K562 (cell line): ENCODE data around the gene CUL9. TPM values are rescaled to one million over a fixed set of nuclear protein-coding genes. Genes with fewer than 3 reads are reported as not detected.
A peak's percentile ranks its signal among the peaks of the same experiment; 100 is the strongest.

Source experiments
- ASH1L ChIP-seq: fragments of 450-650 bp; IDR thresholded peaks from 2 replicates; pipeline ENCODE4 v1.6.1; 2018; ENCODE audit warnings: borderline replicate concordance, mild to moderate bottlenecking, low read depth; ENCODE audit not compliant: partially characterized antibody
- CC2D1A ChIP-seq: fragments of 450-650 bp; IDR thresholded peaks from 2 replicates; pipeline ENCODE4 v1.6.1; 2017; ENCODE audit warnings: mild to moderate bottlenecking
- CHAMP1 ChIP-seq: fragments of 450-650 bp; IDR thresholded peaks from 2 replicates; pipeline ENCODE4 v1.6.1; 2016; ENCODE audit warnings: mild to moderate bottlenecking
- DDX20 ChIP-seq: fragments of 450-650 bp; IDR thresholded peaks from 2 replicates; pipeline ENCODE4 v1.6.1; 2016; ENCODE audit warnings: missing genetic modification characterization, low read depth, mild to moderate bottlenecking, missing compliant biosample characterization, moderate library complexity
- HSF4 ChIP-seq: fragments of 250-450 bp; sonication (Bioruptor Pico); IDR thresholded peaks from 2 replicates; pipeline ENCODE4 v2.1.2; 2022; ENCODE audit warnings: mild to moderate bottlenecking, moderate library complexity, borderline replicate concordance
- PTBP1 ChIP-seq: fragments of 200-400 bp; formaldehyde crosslinking; IDR thresholded peaks from 2 replicates; pipeline ENCODE4 v1.6.1; 2017; ENCODE audit warnings: low read depth, low read length
- ZFP1 ChIP-seq: fragments of 450-650 bp; formaldehyde crosslinking; IDR thresholded peaks from 2 replicates; pipeline ENCODE4 v1.4.0; 2020; ENCODE audit warnings: mild to moderate bottlenecking, mixed read lengths
- ZNF197 ChIP-seq: fragments of 200-800 bp; sonication (Bioruptor generic); IDR thresholded peaks from 2 replicates; pipeline ENCODE4 v1.6.1; 2016; ENCODE audit warnings: low read depth, missing genetic modification characterization, missing compliant biosample characterization
- polyA plus RNA-seq, 8 experiments: library from polyadenylated mRNA; depleted of rRNA in 4 of 8; stranded (reverse) in 5 of 8; unstranded in 3 of 8; fragments of >200 nt; fragmentation: Nextera tagmentation in 2 of 8; fragmentation: Illumina TruSeq in 1 of 8; extraction: Ambion mirVana in 2 of 8; extraction: Trizol in 1 of 8; gene quantifications; 2 replicates each; pipeline versions ENCODE4 v1.2.1 to v1.2.3, GENCODE V29; 2011 to 2014; ENCODE audit warnings: inconsistent platforms in 1 of 8, missing spikeins in 1 of 8
- total RNA-seq, 7 experiments: library from RNA; depleted of rRNA in 6 of 7; stranded (reverse); fragments of >200 nt in 6 of 7; fragmentation: Illumina TruSeq in 2 of 7; extraction: Trizol in 2 of 7; gene quantifications; 2 replicates each; pipeline versions ENCODE4 v1.2.1 to v1.2.3, GENCODE V29; 2011 to 2021; ENCODE audit warnings: low replicate concordance in 1 of 7
- TF ChIP-seq, protein P1 (sequence below): IDR thresholded peaks from 3 replicates; pipeline ENCODE4 v1.6.1; 2011; ENCODE audit warnings: borderline replicate concordance, mild to moderate bottlenecking, moderate library complexity; ENCODE audit not compliant: insufficient read length; ENCODE audit errors: extremely low read depth
- TF ChIP-seq, protein P2 (sequence below): fragments of 200-600 bp; sonication (generic); IDR thresholded peaks from one replicate; pipeline ENCODE4 v1.6.1; 2012; ENCODE audit warnings: mild to moderate bottlenecking, low read depth, low read length, inconsistent platforms

CUL9 gene
- total and polyA plus RNA-seq, 9 of the 15 experiments (the other 6 are each of a cell fraction or from before 2014, with no cell fraction given), result 0.50 to 20.7 (median 6.6) TPM

DNA sequence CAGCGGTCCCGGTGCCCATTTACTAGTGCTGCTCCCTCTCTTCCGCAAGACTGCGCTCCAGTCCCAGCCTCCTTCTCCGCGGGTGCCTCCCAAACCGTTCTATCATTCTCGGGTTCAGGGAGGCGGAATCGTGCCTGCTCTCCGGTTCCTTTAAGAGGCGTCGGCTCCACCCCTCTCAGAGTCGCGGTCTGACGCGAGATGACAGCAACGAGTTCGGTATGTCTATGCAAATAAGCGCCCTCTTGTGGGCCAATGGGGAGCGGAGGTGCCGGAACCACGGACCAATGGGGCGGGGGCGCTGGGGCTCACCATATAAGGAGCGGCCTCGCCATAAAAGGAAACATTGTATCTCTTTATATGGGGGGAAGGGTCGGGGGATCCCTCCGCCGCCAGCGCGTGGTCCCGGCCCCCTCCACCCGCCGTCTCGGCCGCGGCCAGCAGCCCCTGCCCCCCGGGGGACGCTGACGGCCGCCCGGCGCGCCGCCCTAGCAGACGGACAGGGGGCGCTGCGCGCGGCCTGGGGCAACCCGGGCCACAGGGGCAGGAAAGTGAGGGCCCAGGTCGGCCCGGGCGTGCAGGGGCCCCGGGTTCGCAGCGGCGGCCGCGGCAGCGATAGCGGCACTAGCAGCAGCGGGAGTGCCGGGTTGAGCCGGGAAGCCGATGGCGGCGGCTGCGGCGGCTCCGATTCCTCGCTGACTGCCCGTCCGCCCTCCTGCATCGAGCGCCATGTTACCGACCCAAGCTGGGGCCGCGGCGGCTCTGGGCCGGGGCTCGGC, 10.9 kb upstream of the CUL9 start, which contains the start of gene SRF (continued):
- TF ChIP-seq, protein P1, sequence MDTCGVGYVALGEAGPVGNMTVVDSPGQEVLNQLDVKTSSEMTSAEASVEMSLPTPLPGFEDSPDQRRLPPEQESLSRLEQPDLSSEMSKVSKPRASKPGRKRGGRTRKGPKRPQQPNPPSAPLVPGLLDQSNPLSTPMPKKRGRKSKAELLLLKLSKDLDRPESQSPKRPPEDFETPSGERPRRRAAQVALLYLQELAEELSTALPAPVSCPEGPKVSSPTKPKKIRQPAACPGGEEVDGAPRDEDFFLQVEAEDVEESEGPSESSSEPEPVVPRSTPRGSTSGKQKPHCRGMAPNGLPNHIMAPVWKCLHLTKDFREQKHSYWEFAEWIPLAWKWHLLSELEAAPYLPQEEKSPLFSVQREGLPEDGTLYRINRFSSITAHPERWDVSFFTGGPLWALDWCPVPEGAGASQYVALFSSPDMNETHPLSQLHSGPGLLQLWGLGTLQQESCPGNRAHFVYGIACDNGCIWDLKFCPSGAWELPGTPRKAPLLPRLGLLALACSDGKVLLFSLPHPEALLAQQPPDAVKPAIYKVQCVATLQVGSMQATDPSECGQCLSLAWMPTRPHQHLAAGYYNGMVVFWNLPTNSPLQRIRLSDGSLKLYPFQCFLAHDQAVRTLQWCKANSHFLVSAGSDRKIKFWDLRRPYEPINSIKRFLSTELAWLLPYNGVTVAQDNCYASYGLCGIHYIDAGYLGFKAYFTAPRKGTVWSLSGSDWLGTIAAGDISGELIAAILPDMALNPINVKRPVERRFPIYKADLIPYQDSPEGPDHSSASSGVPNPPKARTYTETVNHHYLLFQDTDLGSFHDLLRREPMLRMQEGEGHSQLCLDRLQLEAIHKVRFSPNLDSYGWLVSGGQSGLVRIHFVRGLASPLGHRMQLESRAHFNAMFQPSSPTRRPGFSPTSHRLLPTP, result no peak
- TF ChIP-seq ZNF197 (CRISPR knock-in tag) (no peak), DDX20 (tag) (no peak), CHAMP1 (no peak), CC2D1A (no peak), ZFP1 (CRISPR knock-in tag) (no peak), PTBP1 (no peak), ASH1L (no peak), HSF4 (CRISPR knock-in tag) (0 out of 2 replicates have a peak, but pooled peaks have one; percentile 47)
- TF ChIP-seq, protein P2, sequence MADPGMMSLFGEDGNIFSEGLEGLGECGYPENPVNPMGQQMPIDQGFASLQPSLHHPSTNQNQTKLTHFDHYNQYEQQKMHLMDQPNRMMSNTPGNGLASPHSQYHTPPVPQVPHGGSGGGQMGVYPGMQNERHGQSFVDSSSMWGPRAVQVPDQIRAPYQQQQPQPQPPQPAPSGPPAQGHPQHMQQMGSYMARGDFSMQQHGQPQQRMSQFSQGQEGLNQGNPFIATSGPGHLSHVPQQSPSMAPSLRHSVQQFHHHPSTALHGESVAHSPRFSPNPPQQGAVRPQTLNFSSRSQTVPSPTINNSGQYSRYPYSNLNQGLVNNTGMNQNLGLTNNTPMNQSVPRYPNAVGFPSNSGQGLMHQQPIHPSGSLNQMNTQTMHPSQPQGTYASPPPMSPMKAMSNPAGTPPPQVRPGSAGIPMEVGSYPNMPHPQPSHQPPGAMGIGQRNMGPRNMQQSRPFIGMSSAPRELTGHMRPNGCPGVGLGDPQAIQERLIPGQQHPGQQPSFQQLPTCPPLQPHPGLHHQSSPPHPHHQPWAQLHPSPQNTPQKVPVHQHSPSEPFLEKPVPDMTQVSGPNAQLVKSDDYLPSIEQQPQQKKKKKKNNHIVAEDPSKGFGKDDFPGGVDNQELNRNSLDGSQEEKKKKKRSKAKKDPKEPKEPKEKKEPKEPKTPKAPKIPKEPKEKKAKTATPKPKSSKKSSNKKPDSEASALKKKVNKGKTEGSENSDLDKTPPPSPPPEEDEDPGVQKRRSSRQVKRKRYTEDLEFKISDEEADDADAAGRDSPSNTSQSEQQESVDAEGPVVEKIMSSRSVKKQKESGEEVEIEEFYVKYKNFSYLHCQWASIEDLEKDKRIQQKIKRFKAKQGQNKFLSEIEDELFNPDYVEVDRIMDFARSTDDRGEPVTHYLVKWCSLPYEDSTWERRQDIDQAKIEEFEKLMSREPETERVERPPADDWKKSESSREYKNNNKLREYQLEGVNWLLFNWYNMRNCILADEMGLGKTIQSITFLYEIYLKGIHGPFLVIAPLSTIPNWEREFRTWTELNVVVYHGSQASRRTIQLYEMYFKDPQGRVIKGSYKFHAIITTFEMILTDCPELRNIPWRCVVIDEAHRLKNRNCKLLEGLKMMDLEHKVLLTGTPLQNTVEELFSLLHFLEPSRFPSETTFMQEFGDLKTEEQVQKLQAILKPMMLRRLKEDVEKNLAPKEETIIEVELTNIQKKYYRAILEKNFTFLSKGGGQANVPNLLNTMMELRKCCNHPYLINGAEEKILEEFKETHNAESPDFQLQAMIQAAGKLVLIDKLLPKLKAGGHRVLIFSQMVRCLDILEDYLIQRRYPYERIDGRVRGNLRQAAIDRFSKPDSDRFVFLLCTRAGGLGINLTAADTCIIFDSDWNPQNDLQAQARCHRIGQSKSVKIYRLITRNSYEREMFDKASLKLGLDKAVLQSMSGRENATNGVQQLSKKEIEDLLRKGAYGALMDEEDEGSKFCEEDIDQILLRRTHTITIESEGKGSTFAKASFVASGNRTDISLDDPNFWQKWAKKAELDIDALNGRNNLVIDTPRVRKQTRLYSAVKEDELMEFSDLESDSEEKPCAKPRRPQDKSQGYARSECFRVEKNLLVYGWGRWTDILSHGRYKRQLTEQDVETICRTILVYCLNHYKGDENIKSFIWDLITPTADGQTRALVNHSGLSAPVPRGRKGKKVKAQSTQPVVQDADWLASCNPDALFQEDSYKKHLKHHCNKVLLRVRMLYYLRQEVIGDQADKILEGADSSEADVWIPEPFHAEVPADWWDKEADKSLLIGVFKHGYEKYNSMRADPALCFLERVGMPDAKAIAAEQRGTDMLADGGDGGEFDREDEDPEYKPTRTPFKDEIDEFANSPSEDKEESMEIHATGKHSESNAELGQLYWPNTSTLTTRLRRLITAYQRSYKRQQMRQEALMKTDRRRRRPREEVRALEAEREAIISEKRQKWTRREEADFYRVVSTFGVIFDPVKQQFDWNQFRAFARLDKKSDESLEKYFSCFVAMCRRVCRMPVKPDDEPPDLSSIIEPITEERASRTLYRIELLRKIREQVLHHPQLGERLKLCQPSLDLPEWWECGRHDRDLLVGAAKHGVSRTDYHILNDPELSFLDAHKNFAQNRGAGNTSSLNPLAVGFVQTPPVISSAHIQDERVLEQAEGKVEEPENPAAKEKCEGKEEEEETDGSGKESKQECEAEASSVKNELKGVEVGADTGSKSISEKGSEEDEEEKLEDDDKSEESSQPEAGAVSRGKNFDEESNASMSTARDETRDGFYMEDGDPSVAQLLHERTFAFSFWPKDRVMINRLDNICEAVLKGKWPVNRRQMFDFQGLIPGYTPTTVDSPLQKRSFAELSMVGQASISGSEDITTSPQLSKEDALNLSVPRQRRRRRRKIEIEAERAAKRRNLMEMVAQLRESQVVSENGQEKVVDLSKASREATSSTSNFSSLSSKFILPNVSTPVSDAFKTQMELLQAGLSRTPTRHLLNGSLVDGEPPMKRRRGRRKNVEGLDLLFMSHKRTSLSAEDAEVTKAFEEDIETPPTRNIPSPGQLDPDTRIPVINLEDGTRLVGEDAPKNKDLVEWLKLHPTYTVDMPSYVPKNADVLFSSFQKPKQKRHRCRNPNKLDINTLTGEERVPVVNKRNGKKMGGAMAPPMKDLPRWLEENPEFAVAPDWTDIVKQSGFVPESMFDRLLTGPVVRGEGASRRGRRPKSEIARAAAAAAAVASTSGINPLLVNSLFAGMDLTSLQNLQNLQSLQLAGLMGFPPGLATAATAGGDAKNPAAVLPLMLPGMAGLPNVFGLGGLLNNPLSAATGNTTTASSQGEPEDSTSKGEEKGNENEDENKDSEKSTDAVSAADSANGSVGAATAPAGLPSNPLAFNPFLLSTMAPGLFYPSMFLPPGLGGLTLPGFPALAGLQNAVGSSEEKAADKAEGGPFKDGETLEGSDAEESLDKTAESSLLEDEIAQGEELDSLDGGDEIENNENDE, result no peak
